HPDE6-E6E7 (cell line): ENCODE measurements around the gene IMPA2.
"Not testable (repeated sequence)": the region's sequence is repeated elsewhere in the genome, so short reads cannot be mapped to it uniquely, and the experiment has no call there.

Source experiments
- DNase-seq: peaks from one replicate; pipeline ENCODE4 v3.0.0; 2011; ENCODE audit warnings: missing footprints; ENCODE audit errors: extremely low spot score

Gene IMPA2

GRCh38 chr18:11981192-11981542 lies at the start of gene IMPA2:
IMPA2 (plus strand) TSS chr18:11981507; CDS start chr18:11981670, 163 bp downstream.
- DNase-seq = peak; percentile 97

GRCh38 chr18:11932393-11932792 lies 48.9 kb upstream of the IMPA2 start:
- no peak for DNase-seq

GRCh38 chr18:11937874-11938478 lies 43.3 kb upstream of the IMPA2 start:
- peak; percentile 66 for DNase-seq

- DNase-seq = no peak
Observed at GRCh38 chr18:11940956-11941355, 40.4 kb upstream of the IMPA2 start.

- no peak for DNase-seq
Observed at GRCh38 chr18:11943551-11943950, 37.8 kb upstream of the IMPA2 start.

GRCh38 chr18:11944252-11944651 lies 37.1 kb upstream of the IMPA2 start:
- DNase-seq = no peak

- DNase-seq = no peak
Observed at GRCh38 chr18:11944786-11945185, 36.5 kb upstream of the IMPA2 start.

- DNase-seq = not testable (repeated sequence)
Observed at GRCh38 chr18:11945834-11946659, 35.3 kb upstream of the IMPA2 start.

- DNase-seq = no peak
Observed at GRCh38 chr18:11946756-11947155, 34.6 kb upstream of the IMPA2 start.

GRCh38 chr18:11947214-11948191 lies 33.8 kb upstream of the IMPA2 start:
- DNase-seq = peak; percentile 79

GRCh38 chr18:11948852-11949523 lies 32.3 kb upstream of the IMPA2 start:
- DNase-seq = no peak

GRCh38 chr18:11950824-11951223 lies 30.5 kb upstream of the IMPA2 start:
- DNase-seq = no peak

- no peak for DNase-seq
Observed at GRCh38 chr18:11951390-11951851, 29.9 kb upstream of the IMPA2 start.

GRCh38 chr18:11953113-11953512 lies 28.2 kb upstream of the IMPA2 start:
- DNase-seq = no peak

GRCh38 chr18:11955239-11956029 lies 25.9 kb upstream of the IMPA2 start:
- DNase-seq = peak; percentile 25

- DNase-seq = no peak
Observed at GRCh38 chr18:11956371-11957308, 24.7 kb upstream of the IMPA2 start.

GRCh38 chr18:11957636-11958035 lies 23.7 kb upstream of the IMPA2 start:
- no peak for DNase-seq

GRCh38 chr18:11959651-11960050 lies 21.7 kb upstream of the IMPA2 start:
- DNase-seq = not testable (repeated sequence)

GRCh38 chr18:11960743-11961380 lies 20.4 kb upstream of the IMPA2 start:
- DNase-seq = no peak
